GM19395 (cell line): ENCODE data around the gene AMBRA1.

ENCODE experiments used
- ATAC-seq: cut with Tn5 transposase; IDR thresholded peaks from one replicate; pipeline ENCODE4 v1.9.1; 2021; ENCODE audit warnings: mild to moderate bottlenecking, moderate library complexity; ENCODE audit not compliant: unreplicated experiment

Gene AMBRA1

GRCh38 chr11:46574656-46575055, 19.2 kb downstream of the AMBRA1 start:
- no peak for ATAC-seq

GRCh38 chr11:46570790-46571398, 22.9 kb downstream of the AMBRA1 start:
- ATAC-seq: no peak

DNA sequence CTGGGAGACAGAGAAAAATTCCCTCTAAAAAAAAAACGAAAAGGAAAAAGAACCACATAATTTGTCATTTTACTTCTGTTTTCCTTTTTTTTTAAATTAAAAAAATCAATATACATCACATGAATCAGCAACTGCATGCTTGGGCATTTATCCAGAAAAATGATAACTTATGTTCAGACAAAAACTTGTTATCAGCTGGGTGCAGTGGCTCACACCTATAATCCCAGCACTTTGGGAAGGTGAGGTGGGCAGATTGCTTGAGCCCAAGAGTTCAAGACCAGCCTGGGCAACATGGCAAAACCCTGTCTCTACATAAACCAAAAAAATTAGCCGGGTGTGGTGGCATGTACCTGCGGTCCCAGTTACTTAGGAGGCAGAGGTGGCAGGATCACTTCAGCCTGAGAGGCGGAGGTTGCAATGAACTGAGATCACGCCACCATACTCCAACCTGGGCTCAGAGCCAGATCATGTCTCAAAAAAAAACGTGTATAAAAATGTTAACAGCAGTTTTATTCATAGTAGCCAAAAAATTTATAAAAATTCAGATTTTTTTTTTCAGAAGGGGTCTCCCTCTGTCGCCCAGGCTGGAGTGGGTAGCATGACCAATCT, 28.5 kb downstream of the AMBRA1 start:
- no peak for ATAC-seq

DNA sequence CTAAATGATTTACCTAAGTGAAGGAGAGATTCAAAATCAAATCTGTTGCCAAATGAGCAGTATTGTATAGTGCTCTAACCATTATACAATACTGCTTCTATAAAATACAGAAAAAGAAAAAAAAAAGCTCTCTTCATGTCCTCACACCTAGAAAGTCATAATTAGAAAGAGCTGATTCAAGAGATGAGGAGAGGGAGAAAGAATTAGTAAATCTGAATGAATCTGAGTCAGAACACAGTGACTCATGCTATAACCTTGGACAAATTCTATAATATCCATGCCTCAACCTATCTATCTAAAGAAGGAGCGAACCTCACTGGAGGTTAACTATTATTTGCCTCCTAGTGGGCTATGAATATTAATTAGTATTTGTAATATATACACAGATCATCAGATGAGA, 29.4 kb downstream of the AMBRA1 start:
- no peak for ATAC-seq

GRCh38 chr11:46562527-46562926, 31.3 kb downstream of the AMBRA1 start:
- ATAC-seq: no peak

DNA sequence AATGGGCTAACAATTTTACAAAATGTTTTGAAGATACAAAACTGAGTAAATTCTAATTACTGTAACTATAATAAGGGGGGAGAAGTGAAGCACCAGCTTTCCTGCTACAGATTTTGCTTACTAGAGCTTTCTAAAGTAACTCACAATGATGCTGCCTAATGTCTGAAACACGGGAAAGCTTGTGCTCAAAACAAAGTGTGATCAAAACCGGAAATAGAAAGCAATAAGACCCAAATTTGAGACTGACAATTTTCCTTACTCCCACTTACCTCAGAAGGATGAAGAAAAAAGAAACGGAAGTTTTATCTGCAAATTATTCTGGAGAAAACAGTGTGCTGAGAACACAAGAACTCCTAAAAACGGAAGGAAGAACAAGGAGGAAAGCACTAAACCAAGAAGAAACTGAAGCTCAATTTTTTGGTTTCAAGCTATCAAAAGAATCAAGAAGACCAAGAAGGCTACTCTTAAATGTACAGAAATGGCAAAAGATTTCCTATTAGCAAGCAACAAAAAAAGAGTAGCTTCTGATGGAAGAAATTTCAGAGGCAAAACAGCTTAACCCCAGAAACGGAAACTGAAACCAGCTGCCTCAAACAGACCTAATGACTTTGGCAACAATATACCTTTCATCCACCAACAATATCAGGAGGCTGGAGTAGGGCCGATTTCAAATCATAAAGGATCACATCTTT, 33.4 kb downstream of the AMBRA1 start:
- peak; percentile 65 for ATAC-seq

GRCh38 chr11:46559815-46560214, 34.0 kb downstream of the AMBRA1 start:
- ATAC-seq: no peak

DNA sequence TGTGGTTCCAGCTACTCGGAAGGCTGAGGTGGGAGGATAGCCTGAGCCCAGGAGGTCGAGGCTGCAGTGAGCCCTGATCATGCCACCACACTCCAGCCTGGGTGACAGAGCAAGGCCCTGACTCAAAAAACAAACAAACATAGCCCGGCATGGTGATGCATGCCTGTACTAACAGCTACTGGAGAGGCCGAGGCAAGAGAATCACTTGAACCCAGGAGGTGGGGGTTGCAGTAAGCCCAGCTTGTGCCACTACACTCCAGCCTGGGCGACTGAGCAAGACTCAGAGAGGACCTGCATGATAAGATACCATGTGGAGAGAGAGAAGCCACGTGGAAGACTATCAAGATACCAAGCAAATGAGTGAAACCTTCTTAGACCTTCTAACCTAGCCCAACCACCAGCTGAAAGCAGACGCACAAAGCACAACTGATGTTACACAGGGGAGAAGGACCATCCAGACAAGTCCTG, 36.1 kb downstream of the AMBRA1 start:
- ATAC-seq: no peak

DNA sequence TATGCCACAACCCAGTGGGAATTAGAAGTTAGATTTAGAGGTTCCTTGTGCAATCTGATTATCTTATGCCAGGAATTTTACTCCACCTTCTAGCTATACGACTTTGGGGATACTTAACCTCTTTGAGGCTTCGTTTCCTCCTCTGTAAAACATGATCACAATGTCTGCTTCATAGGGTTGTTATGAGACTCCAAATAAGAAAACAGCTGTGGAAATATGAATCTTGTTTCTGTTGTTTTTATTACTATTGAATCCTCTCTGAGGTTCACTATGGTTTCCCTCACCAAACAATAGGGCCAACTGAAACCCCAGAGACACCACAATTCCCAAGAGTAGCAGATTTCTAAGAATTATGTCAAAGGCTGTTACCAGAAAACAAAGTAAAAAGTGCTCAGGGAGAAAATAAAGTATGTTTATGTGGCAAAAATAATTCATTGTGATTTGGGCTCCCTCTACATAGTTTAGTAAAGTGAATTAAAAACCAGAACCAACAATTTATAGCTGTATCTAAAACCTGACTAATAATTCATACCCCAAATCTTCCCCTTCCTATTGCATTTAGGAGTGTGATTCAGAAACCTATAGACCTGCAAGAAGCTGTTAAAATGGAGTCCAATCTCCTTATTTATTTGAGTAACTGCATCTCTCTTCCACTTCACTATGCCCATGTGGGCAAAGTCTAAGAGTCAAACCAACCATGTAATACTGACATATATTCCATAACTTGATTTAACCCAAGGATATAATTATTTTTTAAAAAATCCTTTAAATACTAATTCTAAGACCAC, 38.4 kb downstream of the AMBRA1 start:
- ATAC-seq: no peak

GRCh38 chr11:46554213-46555147, 39.3 kb downstream of the AMBRA1 start:
- ATAC-seq: no peak

GRCh38 chr11:46553814-46554212, 40.0 kb downstream of the AMBRA1 start:
- ATAC-seq: no peak

GRCh38 chr11:46551261-46551660, 42.6 kb downstream of the AMBRA1 start:
- ATAC-seq: no peak

GRCh38 chr11:46547579-46547978, 46.2 kb downstream of the AMBRA1 start:
- ATAC-seq: no peak

DNA sequence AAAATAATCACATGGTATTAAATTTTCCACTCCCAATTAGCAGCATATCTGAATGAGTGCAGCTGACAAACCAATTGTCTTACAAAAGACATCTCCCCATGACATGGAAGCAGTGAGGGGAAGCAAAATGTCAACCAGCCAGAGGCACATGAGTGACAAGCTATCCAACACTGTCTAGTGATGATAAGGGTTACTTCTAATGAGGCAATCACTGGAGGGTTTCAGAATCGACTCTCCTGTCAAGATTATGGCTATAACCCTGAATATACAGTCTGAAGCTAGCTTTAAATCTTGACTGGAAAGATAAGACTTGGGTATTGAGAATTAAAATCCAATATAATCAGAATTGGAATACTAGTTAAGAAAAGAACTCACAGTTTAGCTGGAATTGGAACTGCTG, 50.3 kb downstream of the AMBRA1 start:
- ATAC-seq: no peak

GRCh38 chr11:46541593-46542371, 52.0 kb downstream of the AMBRA1 start:
- no peak for ATAC-seq

DNA sequence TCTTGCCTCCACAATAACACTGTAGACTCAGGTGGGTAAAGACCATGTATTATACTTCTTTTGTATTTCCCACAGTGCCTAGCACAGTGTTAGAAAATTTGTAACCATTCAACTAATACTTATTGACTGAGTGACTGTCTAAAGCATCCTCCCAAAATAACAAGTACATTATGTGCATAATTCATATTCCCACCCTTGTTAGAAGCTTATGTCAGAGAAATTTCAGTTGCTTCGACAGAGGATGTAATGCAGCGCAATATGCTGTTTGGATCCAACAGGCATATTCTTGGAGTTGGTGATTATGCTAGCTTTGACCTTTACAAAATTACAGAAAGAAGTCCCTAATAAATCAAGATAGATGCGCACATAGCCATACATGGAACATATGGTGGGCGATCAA, 53.0 kb downstream of the AMBRA1 start:
- no peak for ATAC-seq

GRCh38 chr11:46537537-46538295, 56.1 kb downstream of the AMBRA1 start:
- ATAC-seq: no peak

DNA sequence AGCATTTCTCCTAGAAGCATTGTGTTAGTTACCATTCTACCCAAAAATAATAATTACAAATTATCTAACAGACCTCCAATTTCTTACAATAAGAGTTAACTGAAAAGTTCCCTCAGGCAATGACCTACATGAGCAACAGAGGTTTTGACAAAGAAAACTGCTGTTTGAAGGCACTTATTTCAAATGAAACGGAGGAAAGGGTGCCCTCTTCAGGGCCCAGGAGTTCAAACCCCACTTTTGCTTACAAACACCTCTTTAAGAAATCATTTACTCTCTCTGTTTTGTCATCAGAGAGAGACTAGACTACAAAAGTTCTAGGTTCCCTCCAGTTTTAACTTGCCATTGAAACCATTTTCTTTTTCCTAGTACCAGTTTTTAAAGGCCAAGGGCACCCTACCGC, 56.7 kb downstream of the AMBRA1 start:
- ATAC-seq: no peak

DNA sequence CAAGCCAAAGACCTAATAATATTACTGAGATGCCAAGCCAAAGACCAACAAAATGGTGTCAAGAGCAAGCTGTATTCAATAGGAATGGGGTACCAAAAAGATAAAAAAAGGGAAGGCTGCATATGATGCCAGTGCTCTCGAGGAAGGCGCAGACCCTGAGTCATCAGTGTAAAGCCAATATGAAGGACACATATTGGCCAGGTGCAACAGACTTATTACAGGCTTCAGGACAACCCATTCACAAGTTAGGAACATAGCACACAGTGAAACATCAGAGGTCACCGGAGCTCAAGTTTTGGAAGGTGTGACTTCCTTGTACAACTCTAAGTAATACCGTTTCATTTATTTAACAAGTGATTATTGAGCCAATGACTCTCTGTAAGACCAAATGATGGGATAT, 58.1 kb downstream of the AMBRA1 start:
- ATAC-seq: no peak
